ENCODE measurements around the gene SETD6.
"Not testable (repeated sequence)": the region's sequence is repeated elsewhere in the genome, so short reads cannot be mapped to it uniquely, and the experiment has no call there.

SETD6 gene

GRCh38 chr16:58556678-58557077 lies 41.4 kb downstream of the SETD6 start:
- DNase-seq (ENCODE audit: insufficient read length, low spot score): no peak
- FAIRE-seq: no peak
- no peak for TF ChIP-seq POU2F2 (IDR thresholded peaks at IDR 0.05; ENCODE audit: low read depth, low read length)
- TF ChIP-seq SPI1 (IDR thresholded peaks at IDR 0.05; ENCODE audit: low read depth, low read length): no peak
- no peak for TF ChIP-seq PAX5 (IDR thresholded peaks at IDR 0.05; ENCODE audit: insufficient read depth, low read length, severe bottlenecking)
- TF ChIP-seq TAF1 (IDR thresholded peaks at IDR 0.05; ENCODE audit: low read depth, low read length): no peak
- no peak for TF ChIP-seq POLR2AphosphoS5 (IDR thresholded peaks at IDR 0.05; ENCODE audit: low read depth, low read length)
- no peak for TF ChIP-seq POLR2A (IDR thresholded peaks at IDR 0.05; ENCODE audit: low read depth, low read length)

GRCh38 chr16:58563235-58563634 lies 47.9 kb downstream of the SETD6 start:
- DNase-seq (ENCODE audit: insufficient read length, low spot score) (no peak), FAIRE-seq (no peak)
- TF ChIP-seq TAF1 (IDR thresholded peaks at IDR 0.05; ENCODE audit: low read depth, low read length) (no peak), SPI1 (IDR thresholded peaks at IDR 0.05; ENCODE audit: low read depth, low read length) (no peak), POLR2AphosphoS5 (IDR thresholded peaks at IDR 0.05; ENCODE audit: low read depth, low read length) (no peak), POU2F2 (IDR thresholded peaks at IDR 0.05; ENCODE audit: low read depth, low read length) (no peak), POLR2A (IDR thresholded peaks at IDR 0.05; ENCODE audit: low read depth, low read length) (no peak), PAX5 (IDR thresholded peaks at IDR 0.05; ENCODE audit: insufficient read depth, low read length, severe bottlenecking) (no peak)

GRCh38 chr16:58563775-58564174 lies 48.5 kb downstream of the SETD6 start:
- no peak for DNase-seq (ENCODE audit: insufficient read length, low spot score)
- TF ChIP-seq PAX5 (IDR thresholded peaks at IDR 0.05; ENCODE audit: insufficient read depth, low read length, severe bottlenecking) (no peak), POU2F2 (IDR thresholded peaks at IDR 0.05; ENCODE audit: low read depth, low read length) (no peak), SPI1 (IDR thresholded peaks at IDR 0.05; ENCODE audit: low read depth, low read length) (no peak), POLR2AphosphoS5 (IDR thresholded peaks at IDR 0.05; ENCODE audit: low read depth, low read length) (no peak), POLR2A (IDR thresholded peaks at IDR 0.05; ENCODE audit: low read depth, low read length) (no peak), TAF1 (IDR thresholded peaks at IDR 0.05; ENCODE audit: low read depth, low read length) (no peak)
- no peak for FAIRE-seq

- DNase-seq (ENCODE audit: insufficient read length, low spot score); FAIRE-seq: not testable (repeated sequence)
These were observed 50.4 kb downstream of the SETD6 start for GRCh38 chr16:58565697-58566096.

All from GM12891 (cell line).